ENCODE results near the gene PEX6. TPM values are rescaled to one million over a fixed set of nuclear protein-coding genes. Genes with fewer than 3 reads are reported as not detected.

Gene PEX6
- total and polyA plus RNA-seq, 2 of the 13 experiments (the other 11 are each of a cell fraction or from before 2014, with no cell fraction given) = 5.1 to 6.7 TPM

- TF ChIP-seq TCF7L2 (IDR thresholded peaks at IDR 0.05; ENCODE audit: low read depth, low read length) = no peak
- TF ChIP-seq ZNF564 (CRISPR knock-in tag; IDR thresholded peaks at IDR 0.05) = no peak
- no peak for TF ChIP-seq ZNF879 (CRISPR knock-in tag; IDR thresholded peaks at IDR 0.05)
- TF ChIP-seq RELA (CRISPR knock-in tag; IDR thresholded peaks at IDR 0.05) = no peak; the same call in 1 of the 2 replicates
- peak; percentile 72 for TF ChIP-seq ZNF614 (CRISPR knock-in tag; IDR thresholded peaks at IDR 0.05; ENCODE audit: borderline replicate concordance)
- no peak for TF ChIP-seq CENPT (CRISPR knock-in tag; IDR thresholded peaks at IDR 0.05; ENCODE audit: low read depth)
- TF ChIP-seq SNAPC2 (CRISPR knock-in tag; IDR thresholded peaks at IDR 0.05) = peak; percentile 83; the same call in 1 of the 2 replicates
- TF ChIP-seq TAF15 (IDR thresholded peaks at IDR 0.05; ENCODE audit: low read depth, low read length, poor library complexity, severe bottlenecking) = peak; percentile 35
- no peak for TF ChIP-seq FOXM1 (CRISPR knock-in tag; IDR thresholded peaks at IDR 0.05)
- TF ChIP-seq ZNF619 (CRISPR knock-in tag; IDR thresholded peaks at IDR 0.05) = peak; percentile 46
- no peak for TF ChIP-seq ZNF343 (CRISPR knock-in tag; IDR thresholded peaks at IDR 0.05)
- TF ChIP-seq RFX5 (IDR thresholded peaks at IDR 0.05; ENCODE audit: low read depth, low read length) = peak; percentile 74; the same call in 1 of the 2 replicates
- no peak for TF ChIP-seq MATR3 (CRISPR knock-in tag; IDR thresholded peaks at IDR 0.05)
- TF ChIP-seq NFKBIZ (CRISPR knock-in tag; IDR thresholded peaks at IDR 0.05) = no peak; the same call in 1 of the 2 replicates
- peak; percentile 62 for TF ChIP-seq GABPA (IDR thresholded peaks at IDR 0.05; ENCODE audit: low read depth, low read length)
- peak; percentile 94 for TF ChIP-seq GABPA (CRISPR knock-in tag; IDR thresholded peaks at IDR 0.05; ENCODE audit: low read depth)
- no peak for TF ChIP-seq HMGA1 (CRISPR knock-in tag; conservative IDR thresholded peaks at IDR 0.05)
- TF ChIP-seq REXO4 (CRISPR knock-in tag; IDR thresholded peaks at IDR 0.05; ENCODE audit: borderline replicate concordance) = no peak
- no peak for TF ChIP-seq RORA (CRISPR knock-in tag; IDR thresholded peaks at IDR 0.05)
- TF ChIP-seq TBX3 (IDR thresholded peaks at IDR 0.05; ENCODE audit: borderline replicate concordance) = peak; percentile 27; the same call in 1 of the 2 replicates
- TF ChIP-seq EZH2 (conservative IDR thresholded peaks at IDR 0.05; ENCODE audit: low read depth, low read length) = no peak
- TF ChIP-seq GLMP (CRISPR knock-in tag; IDR thresholded peaks at IDR 0.05; ENCODE audit: borderline replicate concordance) = no peak
- TF ChIP-seq JARID2 (CRISPR knock-in tag; IDR thresholded peaks at IDR 0.05; ENCODE audit: insufficient replicate concordance) = no peak
- TF ChIP-seq EED (CRISPR knock-in tag; IDR thresholded peaks at IDR 0.05) = no peak
- TF ChIP-seq ZNF670 (CRISPR knock-in tag; IDR thresholded peaks at IDR 0.05; ENCODE audit: borderline replicate concordance) = no peak
- no peak for TF ChIP-seq BRD4 (CRISPR knock-in tag; IDR thresholded peaks at IDR 0.05)
- TF ChIP-seq HOXA7 (CRISPR knock-in tag; IDR thresholded peaks at IDR 0.05) = no peak
- peak; percentile 32; the same call in 1 of the 2 replicates for TF ChIP-seq RFX3 (CRISPR knock-in tag; IDR thresholded peaks at IDR 0.05)
- TF ChIP-seq ZNF788 (CRISPR knock-in tag; IDR thresholded peaks at IDR 0.05; ENCODE audit: borderline replicate concordance) = peak; percentile 73; the same call in 1 of the 2 replicates
- no peak for TF ChIP-seq HOXA9 (CRISPR knock-in tag; IDR thresholded peaks at IDR 0.05; ENCODE audit: borderline replicate concordance)
- TF ChIP-seq GPBP1L1 (CRISPR knock-in tag; IDR thresholded peaks at IDR 0.05) = no peak
These were observed 35.0 kb upstream of the PEX6 start, which contains the start of the genes KLHDC3 and MEA1 (continued) for GRCh38 chr6:43013843-43014433.

All from HepG2 (cell line).